Measurements from ENCODE around the gene TCERG1. TPM values are rescaled to one million over a fixed set of nuclear protein-coding genes. Genes with fewer than 3 reads are reported as not detected.
"Not testable (repeated sequence)": the region's sequence is repeated elsewhere in the genome, so short reads cannot be mapped to it uniquely, and the experiment has no call there.

The TCERG1 gene
- total RNA-seq, 1 donor from 2014 or later: 51.9 TPM

DNA sequence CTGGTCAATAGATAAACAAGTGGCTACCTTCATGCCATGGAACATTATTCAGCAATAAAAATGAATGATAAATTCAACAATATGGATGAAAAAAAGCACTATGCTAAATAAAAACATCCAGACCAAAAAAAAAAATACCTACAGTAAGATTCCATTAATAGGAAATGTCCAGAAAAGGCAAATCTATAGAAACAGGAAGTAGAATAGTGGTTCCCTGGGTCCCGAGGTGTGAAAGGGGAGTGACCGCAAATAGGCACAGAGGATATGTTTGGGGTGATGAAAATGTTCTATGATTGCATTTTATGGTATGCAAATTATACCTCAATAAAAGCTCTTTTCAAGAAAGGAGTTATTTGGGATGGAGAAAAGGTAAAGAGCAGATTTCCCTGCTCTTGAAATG is 72.4 kb downstream of the TCERG1 start:
- DNase-seq (ENCODE audit: low read depth): no peak

DNA sequence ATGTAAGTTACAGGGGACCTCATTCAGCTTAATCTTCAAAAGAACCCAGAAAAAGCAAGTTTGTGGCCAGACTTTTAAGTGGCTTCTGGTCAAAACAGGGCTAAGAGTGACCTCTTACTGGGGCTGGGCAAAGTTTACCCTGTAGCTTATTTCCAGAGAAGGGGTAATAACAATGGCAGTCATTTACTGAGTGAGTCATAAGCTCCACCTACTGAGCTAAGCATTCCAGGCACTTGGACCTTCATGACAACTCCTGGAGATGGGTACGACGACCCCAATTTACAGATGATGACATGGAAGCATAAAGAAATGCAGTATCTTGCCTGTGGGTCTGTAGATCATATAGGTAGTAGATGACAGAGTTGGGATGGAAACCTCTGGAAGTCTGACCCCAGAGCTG is 73.6 kb downstream of the TCERG1 start:
- DNase-seq (ENCODE audit: low read depth): no peak

DNA sequence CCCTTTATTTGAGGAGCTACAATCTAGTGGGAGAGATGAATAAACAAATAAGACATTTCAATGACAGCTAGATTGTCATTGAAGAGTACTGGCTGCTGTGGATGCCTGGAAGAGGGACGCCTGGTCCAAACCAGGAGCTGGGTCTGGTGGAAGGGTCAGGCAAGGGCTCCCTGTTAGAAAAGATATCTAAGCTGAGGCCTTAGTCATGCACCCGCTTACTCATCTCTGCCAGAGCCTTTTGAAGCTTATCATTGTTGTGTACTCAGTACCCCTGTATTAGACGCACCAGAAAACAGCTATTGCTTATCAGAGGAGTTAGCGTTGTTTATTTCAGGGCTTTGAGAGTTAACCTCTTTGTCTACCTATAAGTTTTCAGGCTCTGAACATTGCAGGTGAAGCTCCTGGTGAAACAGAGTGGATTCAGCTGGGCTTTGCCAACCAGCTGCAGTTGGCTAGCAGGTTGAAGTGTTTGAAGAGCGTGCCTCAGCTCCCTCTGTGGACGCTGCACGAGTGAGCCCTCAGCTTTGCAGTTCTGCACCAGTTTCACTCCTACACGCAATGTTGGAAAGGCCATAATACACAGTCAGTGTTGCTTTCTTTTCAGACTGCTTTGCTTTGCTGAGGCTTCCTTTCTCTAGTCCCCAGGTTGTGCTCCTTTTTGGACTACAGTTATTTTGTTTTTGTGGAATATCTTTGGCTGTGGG is 74.4 kb downstream of the TCERG1 start:
- DNase-seq (ENCODE audit: low read depth): no peak

DNA sequence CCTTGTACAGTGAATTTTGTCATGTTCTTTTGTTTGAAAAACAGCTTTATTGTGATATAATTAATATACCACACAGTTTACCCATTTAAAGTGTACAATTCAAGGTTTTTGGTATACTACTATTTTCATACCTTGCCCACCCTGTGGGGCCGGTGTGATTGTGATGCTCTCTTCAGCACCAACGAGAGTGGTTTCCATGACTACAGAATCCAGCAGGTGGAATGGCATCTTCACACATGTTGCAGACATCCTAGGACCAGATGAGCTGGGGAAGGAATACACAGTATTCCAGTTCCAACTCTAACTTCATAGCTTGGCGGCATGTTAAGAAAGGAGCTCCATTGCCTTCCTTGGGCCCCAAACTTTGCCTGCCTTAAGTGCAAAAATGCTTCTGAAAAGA is 76.6 kb downstream of the TCERG1 start:
- DNase-seq (ENCODE audit: low read depth): no peak

DNA sequence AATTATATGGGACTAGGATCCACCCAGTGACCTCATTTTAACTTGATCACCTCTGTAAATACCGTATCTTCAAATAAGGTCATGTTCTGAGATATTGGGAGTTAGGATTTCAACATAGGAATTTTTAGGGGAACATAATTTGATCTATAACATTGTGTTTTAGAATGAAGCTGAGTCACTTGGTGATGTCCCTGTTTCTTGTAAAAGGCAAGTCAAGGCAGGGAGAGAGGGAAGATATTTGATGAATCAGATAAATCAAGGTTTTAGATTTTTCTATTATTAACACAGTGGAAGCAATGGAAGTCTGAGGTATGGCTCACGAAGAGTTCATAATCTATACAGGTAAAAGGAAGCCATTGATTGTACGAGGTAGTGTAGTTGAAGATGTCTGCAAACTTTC is 80.7 kb downstream of the TCERG1 start:
- no peak for DNase-seq (ENCODE audit: low read depth)

DNA sequence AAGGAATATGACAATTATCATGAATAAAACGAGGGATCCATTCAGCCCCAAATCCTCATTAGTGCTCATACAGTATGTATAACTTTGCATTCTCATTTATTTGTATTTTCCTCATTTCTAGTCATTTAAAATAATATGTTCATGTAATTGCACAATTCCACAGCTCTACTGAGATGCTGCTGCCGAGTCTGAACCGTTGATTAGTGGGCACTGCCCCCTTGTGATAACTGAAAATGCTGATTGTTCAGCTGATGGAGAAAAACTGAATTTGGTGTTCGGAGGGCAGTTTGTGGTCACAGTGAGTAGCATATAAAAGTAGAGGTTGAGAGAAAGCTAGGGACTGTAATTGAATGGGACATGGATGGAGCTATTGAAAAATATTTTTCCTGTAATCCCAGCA is 81.1 kb downstream of the TCERG1 start:
- DNase-seq (ENCODE audit: low read depth): no peak

DNA sequence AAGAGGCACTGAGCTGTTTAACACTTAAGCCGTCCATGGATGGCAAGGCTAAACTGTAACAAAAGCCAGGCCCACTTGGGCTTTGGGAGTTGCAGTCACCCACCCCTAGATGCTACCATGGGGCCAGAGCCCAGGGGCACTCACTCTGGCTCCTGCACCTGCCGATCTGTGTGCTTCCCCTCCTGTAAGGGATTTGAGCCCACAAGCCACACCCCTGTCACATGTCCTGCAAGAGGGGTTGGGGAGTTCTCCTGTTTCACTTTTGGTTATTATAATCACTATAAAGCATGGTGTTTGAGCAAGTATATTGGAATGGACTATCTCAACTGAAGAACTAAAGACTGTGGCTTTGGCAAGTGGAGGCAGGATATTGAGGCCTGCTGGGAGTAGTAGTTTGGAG is 82.9 kb downstream of the TCERG1 start:
- no peak for DNase-seq (ENCODE audit: low read depth)

DNA sequence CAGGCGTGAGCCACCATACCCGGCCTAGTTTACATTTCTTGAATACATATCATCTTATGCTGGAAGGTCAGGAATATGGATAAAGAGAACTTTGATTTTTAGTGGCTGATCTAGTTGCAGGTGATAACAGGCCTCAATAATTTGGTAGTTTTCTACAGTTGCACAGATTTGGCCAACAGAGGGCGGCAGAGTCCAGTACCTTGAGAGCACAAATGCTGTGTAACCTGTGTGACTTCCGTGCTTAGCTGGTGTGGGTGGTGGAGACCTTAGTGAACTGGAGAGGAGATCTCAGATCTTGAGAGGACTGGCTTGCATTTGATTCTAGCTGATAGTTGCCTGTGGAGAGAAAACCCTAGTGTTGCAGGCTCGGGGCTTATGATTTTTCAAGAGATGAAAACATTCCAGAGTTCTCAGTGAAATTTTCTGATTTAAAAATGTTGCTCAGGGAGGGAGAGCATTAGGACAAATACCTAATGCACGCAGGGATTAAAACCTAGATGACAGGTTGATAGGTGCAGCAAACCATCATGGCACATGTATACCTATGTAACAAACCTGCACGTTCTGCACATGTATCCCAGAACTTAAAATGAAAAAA is 86.2 kb downstream of the TCERG1 start:
- DNase-seq (ENCODE audit: low read depth): peak; percentile 67

DNA sequence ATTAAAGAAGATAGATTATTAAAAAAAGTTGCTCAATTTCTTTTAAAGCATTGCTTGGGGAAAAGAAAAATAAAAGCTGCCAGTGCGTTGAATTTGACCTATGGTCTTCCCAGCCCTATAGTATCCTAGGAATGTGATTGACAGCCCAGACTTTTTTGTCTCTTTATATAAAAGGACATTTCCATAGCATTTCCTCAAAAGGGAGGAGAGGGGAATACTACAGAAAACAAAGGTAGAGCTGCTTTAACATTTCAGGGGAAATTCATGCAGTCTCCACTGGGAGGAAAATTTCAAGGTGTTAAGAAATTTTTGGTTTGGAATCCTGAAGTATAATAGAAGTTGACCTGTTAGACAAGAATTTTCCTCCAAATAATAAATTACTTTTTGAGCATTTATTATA is 86.7 kb downstream of the TCERG1 start:
- no peak for DNase-seq (ENCODE audit: low read depth)

DNA sequence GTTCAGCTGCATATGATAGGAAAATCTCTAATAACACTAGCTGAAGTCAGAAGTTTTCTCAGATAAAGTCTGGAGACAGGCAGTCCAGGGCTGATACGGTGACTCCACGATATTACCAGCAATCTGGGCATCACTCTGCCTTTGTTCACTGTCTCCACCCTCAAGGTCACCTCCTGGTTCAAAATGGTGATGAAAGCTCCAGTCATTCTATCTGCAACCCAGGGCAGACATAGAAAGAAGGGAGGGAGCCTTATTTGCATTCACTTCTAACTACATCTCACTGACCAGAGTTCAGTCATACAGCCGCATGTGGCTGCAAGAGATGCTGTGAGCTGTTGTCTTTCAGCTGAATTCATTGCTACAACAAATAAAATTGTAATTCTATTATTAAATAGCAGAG is 91.3 kb downstream of the TCERG1 start:
- DNase-seq (ENCODE audit: low read depth): no peak

DNA sequence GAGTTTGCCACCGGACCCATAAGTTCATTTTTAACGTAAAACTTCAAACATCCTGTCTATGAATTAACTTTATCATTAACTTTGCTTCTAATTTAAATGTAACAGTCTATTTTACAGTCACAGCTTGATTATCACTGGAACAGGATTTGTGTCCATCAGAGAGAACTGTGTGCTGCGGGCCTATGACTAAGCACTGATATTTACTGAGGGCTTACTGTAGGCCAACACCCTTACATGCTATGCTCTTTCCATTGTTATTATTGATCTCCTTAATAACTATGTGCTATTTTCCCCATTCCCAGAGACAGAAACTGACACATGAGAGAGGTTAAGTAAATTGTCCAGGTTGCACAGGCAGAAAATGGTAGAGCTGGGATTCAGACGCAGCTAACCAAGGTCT is 92.8 kb downstream of the TCERG1 start:
- no peak for DNase-seq (ENCODE audit: low read depth)

DNA sequence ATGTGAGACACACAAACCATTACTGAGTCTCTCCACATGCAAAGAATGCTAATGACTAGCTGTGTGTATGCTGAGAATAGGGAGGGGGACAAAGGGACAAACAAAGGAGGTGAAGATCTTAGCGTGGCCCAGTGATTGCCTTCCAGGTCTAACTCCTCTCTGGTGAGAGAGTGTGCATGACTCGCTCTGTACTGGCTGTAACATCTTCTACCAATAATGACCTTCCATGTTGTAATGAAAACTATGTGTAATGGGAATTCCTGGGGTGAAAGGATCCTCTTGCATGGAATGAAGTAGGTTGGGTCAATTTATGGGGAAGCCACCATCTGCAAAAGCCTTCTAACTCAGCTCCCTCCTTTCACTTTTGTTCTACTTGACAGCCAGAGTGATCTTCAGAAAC is 93.3 kb downstream of the TCERG1 start:
- no peak for DNase-seq (ENCODE audit: low read depth)

DNA sequence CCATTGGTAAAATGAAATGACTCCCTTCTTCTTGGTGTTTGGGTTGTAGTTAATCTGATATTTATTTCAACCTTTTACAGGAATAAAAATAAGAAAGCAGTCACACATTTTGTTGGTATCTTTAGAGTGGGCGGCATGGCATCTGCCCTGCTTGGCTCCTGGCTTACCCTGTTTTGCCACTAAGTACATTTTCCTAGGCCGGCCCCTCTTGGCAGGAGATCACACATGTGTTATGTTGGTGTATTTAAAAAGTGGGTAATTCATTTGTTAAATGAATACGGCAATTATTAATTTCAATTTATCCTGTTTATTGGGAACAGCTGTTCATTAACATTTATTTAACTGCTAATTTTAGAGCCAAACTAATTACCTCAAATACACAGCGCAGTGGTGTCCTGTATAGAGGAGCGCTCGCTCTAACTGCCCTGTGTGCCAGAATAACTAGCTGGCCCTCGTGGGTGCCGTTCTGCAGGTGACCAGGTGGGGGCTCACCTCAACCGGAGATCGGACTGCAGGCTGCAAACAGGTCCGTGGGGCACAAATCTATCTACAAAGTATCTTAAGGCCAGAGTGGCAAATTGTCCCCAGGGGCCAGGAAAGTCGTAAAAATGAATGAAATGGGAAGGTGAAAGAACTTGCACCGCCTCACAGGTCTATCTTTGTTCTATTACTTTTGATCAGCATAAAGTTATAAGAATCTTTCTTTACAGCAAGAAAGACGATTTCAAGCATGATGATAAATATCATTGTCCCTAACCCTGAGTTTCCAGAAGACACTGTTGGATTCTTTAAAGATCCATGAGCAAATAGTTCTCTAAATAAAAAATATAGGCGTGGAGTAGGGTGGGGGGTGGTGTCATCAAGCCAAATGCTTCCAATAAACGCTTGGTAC is 95.1 kb downstream of the TCERG1 start:
- DNase-seq (ENCODE audit: low read depth): peak; percentile 49

DNA sequence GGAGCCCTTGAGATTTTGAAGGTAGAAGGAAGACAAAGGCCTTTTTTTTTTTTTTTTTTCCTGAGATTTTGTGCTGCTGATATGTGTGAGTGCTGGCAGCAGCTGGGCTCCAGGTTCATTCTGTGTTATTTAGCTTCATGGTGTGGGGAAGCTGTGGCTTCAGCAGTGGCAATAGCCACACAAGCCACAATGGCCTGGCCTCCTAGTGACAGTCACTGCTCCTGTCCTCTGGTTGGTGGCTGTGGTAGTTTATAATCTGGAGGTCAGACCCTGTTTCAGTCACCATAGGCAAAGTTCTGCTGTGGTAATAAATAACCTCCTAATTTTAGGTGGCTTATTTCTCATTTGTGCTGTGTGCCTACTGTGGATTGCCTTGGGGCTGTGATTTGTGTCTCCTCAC is 97.1 kb downstream of the TCERG1 start:
- peak; percentile 49 for DNase-seq (ENCODE audit: low read depth)

DNA sequence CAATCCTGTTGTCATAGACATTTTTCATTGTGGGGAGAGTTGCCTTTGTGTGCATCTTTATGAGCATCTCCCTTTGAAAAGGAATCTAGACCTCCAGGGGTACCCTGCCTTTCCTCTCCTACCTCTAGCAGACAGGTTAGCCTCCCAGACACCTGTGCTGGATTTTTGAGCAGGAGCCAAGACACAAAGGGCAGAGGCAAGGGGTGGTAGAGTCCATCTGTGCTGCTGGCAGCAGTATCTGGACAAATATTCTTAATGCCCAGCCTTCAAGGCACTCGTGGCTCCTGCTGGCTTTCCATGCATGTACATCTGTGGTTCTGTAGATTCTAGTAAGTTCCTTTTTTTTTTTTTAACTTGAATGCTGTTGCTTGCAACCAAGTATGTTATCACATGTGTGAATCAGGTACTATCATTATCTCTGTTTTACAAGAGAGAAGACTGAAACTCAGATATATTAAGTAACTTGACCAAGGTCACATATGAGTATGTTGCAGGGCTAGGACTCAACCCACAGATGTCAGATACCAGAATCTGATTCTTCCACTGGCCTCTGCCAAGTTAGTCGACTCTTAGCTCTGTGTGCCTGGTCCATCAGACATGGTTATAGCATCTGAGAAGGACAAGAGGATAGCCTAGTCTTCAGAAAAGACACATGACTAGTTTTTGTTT is 101.8 kb downstream of the TCERG1 start:
- no peak for DNase-seq (ENCODE audit: low read depth)

DNA sequence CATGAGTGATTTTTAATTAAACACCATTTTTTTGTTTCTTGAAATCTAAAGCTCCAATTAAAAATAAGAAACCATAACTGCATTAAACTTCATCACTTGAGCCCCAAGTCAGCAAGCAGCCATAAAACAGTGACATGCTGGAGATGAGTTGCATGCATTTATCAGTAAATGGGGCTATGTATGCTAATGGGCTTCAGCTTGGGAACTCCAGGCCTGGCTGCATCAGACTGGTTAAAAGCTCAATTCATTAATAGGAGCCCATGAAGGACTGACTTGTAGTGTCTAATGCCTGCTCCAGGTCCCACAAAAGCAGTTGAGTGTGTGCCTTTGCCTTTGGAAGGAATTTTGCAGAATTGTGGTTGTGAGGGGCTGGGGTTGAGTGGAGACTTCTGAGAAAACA is 102.5 kb downstream of the TCERG1 start:
- no peak for DNase-seq (ENCODE audit: low read depth)

DNA sequence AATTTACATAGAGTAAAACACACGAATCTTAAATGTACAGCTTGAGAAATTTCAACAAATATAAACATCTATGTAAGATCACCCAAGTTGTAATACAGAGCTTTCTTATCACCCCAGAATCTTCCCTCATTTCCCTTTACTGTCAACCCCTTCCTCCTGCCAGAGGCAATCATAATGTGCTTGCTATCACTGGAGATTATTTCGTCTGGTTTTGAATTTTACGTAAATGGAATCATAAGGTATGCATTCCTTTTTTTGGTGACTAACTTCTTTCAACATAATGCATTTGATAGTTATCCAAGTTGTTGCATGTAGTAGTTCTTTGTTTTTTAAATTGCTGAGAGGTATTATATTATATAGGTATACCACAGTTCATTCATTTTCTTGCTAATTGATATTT is 106.3 kb downstream of the TCERG1 start:
- DNase-seq (ENCODE audit: low read depth): no peak

DNA sequence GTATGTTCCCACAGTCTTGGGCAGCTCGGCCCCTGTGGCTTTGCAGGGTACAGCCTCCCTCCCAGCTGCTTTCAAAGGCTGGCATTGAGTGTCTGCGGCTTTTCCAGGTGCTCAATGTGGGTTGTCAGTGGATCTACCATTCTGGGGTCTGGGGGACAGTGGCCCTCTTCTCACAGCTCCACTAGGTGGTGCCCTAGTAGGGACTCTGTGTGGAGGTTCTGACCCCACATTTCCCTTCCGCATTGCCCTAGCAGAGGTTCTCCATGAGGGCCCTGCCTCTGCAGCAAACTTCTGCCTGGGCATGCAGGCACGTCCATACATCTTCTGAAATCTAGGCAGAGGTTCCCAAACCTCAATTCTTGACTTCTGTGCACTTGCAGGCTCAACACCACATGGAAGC is 109.8 kb downstream of the TCERG1 start:
- DNase-seq (ENCODE audit: low read depth): not testable (repeated sequence)

DNA sequence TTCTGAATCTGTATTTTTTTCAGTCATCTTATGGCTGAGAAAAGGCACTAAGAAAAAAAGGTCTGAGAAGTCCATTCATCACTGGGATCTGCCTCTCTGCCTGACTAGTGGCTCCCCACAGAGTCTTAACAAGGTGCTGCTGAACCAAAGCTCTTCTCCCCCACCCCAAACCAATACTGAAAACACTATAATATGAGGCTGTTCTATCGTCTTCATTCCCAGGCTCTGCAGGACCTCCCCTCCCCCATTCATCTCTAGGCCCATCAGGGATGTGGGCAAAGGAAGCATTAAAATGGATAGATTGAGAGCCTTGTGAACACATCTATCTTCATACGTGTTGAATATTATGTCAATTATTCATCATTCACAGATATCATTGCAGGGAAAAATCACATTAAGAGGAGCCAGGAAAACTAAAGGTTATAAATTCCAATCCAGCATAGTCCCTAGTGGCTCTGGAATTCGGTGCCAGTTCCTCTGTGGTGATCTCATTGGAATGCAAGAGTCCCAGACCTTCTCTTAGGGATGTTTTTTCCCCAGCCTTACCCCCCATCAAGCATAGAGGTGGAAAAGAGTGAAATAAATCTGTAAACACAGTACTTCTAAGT is 113.2 kb downstream of the TCERG1 start:
- peak; percentile 21 for DNase-seq (ENCODE audit: low read depth)

All from myocyte (in vitro differentiated cells).